ENCODE measurements around the gene RIOX2.

Gene RIOX2

GRCh38 chr3:97999994-98000393 lies 27.8 kb upstream of the RIOX2 start:
- Histone ChIP-seq H3K9ac (ENCODE audit: low read length) (no peak overlapping the region), H3K27me3 (ENCODE audit: insufficient read depth, low read length) (no peaks in the 10 kb centered on the region), H3K79me2 (ENCODE audit: insufficient read depth, low read length) (no peaks in the 10 kb centered on the region), H3K4me1 (ENCODE audit: insufficient read depth, low read length, severe bottlenecking) (peaks cover 30% of the 10 kb centered on the region), H3K27ac (ENCODE audit: low read depth, low read length, poor library complexity, severe bottlenecking) (no peak overlapping the region), H4K20me1 (ENCODE audit: insufficient read depth, low read length) (no peaks in the 10 kb centered on the region), H3F3A (ENCODE audit: insufficient read depth, low read length) (no peaks in the 10 kb centered on the region), H3K4me3 (ENCODE audit: low read depth, low read length, poor library complexity, severe bottlenecking) (no peak overlapping the region), H3K36me3 (ENCODE audit: insufficient read depth, low read length) (no peaks in the 10 kb centered on the region), H3K9me2 (ENCODE audit: low read depth, low read length) (no peaks in the 10 kb centered on the region), H3K9me3 (ENCODE audit: low read length) (no peaks in the 10 kb centered on the region), H3K4me2 (ENCODE audit: low read length) (no peak overlapping the region), H2AFZ (ENCODE audit: low read length) (no peak overlapping the region)
- TF ChIP-seq CTCF (IDR thresholded peaks at IDR 0.05; ENCODE audit: low read length) = no peak
- TF ChIP-seq EZH2 (IDR thresholded peaks at IDR 0.05; ENCODE audit: borderline replicate concordance, low read length) = no peak

- no peak overlapping the region for H3K27ac ChIP-seq (ENCODE audit: low read depth, low read length, poor library complexity, severe bottlenecking)
- peaks cover 22% of the 10 kb centered on the region for H3K4me1 ChIP-seq (ENCODE audit: insufficient read depth, low read length, severe bottlenecking)
- no peaks in the 10 kb centered on the region for H3K9me3 ChIP-seq (ENCODE audit: low read length)
- no peak overlapping the region for H3K4me3 ChIP-seq (ENCODE audit: low read depth, low read length, poor library complexity, severe bottlenecking)
- H3K9me2 ChIP-seq (ENCODE audit: low read depth, low read length) = no peaks in the 10 kb centered on the region
- H3K79me2 ChIP-seq (ENCODE audit: insufficient read depth, low read length) = no peaks in the 10 kb centered on the region
- TF ChIP-seq EZH2 (IDR thresholded peaks at IDR 0.05; ENCODE audit: borderline replicate concordance, low read length) = no peak
- no peak for TF ChIP-seq CTCF (IDR thresholded peaks at IDR 0.05; ENCODE audit: low read length)
- H3F3A ChIP-seq (ENCODE audit: insufficient read depth, low read length) = no peaks in the 10 kb centered on the region
- H3K27me3 ChIP-seq (ENCODE audit: insufficient read depth, low read length) = no peaks in the 10 kb centered on the region
- no peak overlapping the region for H2AFZ ChIP-seq (ENCODE audit: low read length)
- no peaks in the 10 kb centered on the region for H4K20me1 ChIP-seq (ENCODE audit: insufficient read depth, low read length)
- no peaks in the 10 kb centered on the region for H3K36me3 ChIP-seq (ENCODE audit: insufficient read depth, low read length)
- no peak overlapping the region for H3K4me2 ChIP-seq (ENCODE audit: low read length)
- H3K9ac ChIP-seq (ENCODE audit: low read length) = no peak overlapping the region
These were observed 26.9 kb upstream of the RIOX2 start for GRCh38 chr3:97999103-97999502.

GRCh38 chr3:97996988-97997387 lies 24.8 kb upstream of the RIOX2 start:
- no peaks in the 10 kb centered on the region for H3K9me3 ChIP-seq (ENCODE audit: low read length)
- TF ChIP-seq EZH2 (IDR thresholded peaks at IDR 0.05; ENCODE audit: borderline replicate concordance, low read length) = no peak
- no peak for TF ChIP-seq CTCF (IDR thresholded peaks at IDR 0.05; ENCODE audit: low read length)
- no peaks in the 10 kb centered on the region for H3F3A ChIP-seq (ENCODE audit: insufficient read depth, low read length)
- H3K36me3 ChIP-seq (ENCODE audit: insufficient read depth, low read length) = no peaks in the 10 kb centered on the region
- no peak overlapping the region for H3K9ac ChIP-seq (ENCODE audit: low read length)
- H2AFZ ChIP-seq (ENCODE audit: low read length) = no peak overlapping the region
- H3K4me3 ChIP-seq (ENCODE audit: low read depth, low read length, poor library complexity, severe bottlenecking) = no peak overlapping the region
- H4K20me1 ChIP-seq (ENCODE audit: insufficient read depth, low read length) = no peaks in the 10 kb centered on the region
- H3K4me2 ChIP-seq (ENCODE audit: low read length) = no peak overlapping the region
- no peaks in the 10 kb centered on the region for H3K79me2 ChIP-seq (ENCODE audit: insufficient read depth, low read length)
- H3K27me3 ChIP-seq (ENCODE audit: insufficient read depth, low read length) = no peaks in the 10 kb centered on the region
- H3K27ac ChIP-seq (ENCODE audit: low read depth, low read length, poor library complexity, severe bottlenecking) = no peak overlapping the region
- peaks cover 4% of the 10 kb centered on the region for H3K4me1 ChIP-seq (ENCODE audit: insufficient read depth, low read length, severe bottlenecking)
- H3K9me2 ChIP-seq (ENCODE audit: low read depth, low read length) = no peaks in the 10 kb centered on the region

Data from OCI-LY1 (cell line).